Stomach (tissue), 4 donors: ENCODE results near the gene RIMBP2.

ENCODE experiments used
- CTCF ChIP-seq, 7 experiments: fragments of 450-650 bp in 4 of 7; fragments of 200-600 bp in 3 of 7; sonication (generic) in 3 of 7; IDR thresholded peaks; one replicate each; pipeline ENCODE4 v1.5.1; 2016 to 2019; ENCODE audit warnings: antibody characterized with exemption in 7 of 7, control low read depth in 2 of 7, mild to moderate bottlenecking in 1 of 7
- POLR2A ChIP-seq, 4 donors: fragments of 450-650 bp; IDR thresholded peaks; one replicate each; pipeline ENCODE4 v1.6.1; 2016; ENCODE audit warnings: antibody characterized with exemption in 4 of 4, control low read depth in 2 of 4, mild to moderate bottlenecking in 1 of 4, moderate library complexity in 1 of 4
- POLR2AphosphoS5 ChIP-seq, 3 donors: sonication (generic); formaldehyde crosslinking; IDR thresholded peaks; one replicate each; pipeline ENCODE4 v1.6.1; 2016; ENCODE audit warnings: antibody characterized with exemption in 3 of 3

GRCh38 chr12:130477266-130477665 lies 238.8 kb downstream of the RIMBP2 start:
- TF ChIP-seq CTCF (IDR thresholded peaks at IDR 0.05) (no peak), POLR2AphosphoS5 (IDR thresholded peaks at IDR 0.05) (no peak), POLR2A (IDR thresholded peaks at IDR 0.05) (no peak)
